ENCODE results near the gene KCNH8.

DNA sequence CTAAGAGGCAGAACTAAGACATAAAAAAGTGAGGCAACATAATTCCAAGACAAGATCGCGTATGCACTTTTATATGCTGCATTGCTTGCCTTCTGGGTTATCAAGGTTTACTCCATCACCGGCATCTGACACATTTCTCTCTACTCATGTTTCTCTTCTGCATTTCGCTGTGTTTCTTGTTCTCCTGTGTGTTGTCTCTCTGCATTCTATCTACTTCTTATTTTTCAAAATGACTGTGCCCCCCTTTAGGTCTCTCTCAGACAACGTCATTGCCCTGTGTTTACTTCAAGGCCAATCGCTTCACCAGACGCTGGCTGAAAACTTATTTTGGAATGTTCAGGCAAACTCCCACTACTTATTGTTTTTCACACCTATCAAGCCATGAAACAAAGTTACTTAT is 280.4 kb downstream of the KCNH8 start:
- no peak for TF ChIP-seq POLR2A (IDR thresholded peaks at IDR 0.05; ENCODE audit: extremely low read depth, insufficient read length)
- TF ChIP-seq, protein P1, sequence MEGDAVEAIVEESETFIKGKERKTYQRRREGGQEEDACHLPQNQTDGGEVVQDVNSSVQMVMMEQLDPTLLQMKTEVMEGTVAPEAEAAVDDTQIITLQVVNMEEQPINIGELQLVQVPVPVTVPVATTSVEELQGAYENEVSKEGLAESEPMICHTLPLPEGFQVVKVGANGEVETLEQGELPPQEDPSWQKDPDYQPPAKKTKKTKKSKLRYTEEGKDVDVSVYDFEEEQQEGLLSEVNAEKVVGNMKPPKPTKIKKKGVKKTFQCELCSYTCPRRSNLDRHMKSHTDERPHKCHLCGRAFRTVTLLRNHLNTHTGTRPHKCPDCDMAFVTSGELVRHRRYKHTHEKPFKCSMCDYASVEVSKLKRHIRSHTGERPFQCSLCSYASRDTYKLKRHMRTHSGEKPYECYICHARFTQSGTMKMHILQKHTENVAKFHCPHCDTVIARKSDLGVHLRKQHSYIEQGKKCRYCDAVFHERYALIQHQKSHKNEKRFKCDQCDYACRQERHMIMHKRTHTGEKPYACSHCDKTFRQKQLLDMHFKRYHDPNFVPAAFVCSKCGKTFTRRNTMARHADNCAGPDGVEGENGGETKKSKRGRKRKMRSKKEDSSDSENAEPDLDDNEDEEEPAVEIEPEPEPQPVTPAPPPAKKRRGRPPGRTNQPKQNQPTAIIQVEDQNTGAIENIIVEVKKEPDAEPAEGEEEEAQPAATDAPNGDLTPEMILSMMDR (IDR thresholded peaks at IDR 0.05; ENCODE audit: low read depth, low read length) = no peak
- TF ChIP-seq, protein P2, sequence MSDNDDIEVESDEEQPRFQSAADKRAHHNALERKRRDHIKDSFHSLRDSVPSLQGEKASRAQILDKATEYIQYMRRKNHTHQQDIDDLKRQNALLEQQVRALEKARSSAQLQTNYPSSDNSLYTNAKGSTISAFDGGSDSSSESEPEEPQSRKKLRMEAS (IDR thresholded peaks at IDR 0.05; ENCODE audit: low read depth, low read length) = no peak
- no peak for TF ChIP-seq MYC (IDR thresholded peaks at IDR 0.05; ENCODE audit: low read depth, low read length)
